Stimulated activated naive CD8-positive, alpha-beta T cell treated with anti-CD3 and anti-CD28 coated beads, Interleukin-15, Interleukin-2, amounts not matched to agents 100 U/mL and 50 U/mL, for 24 hours (primary cell): Measurements from ENCODE around the gene CES5A.
"Not testable (repeated sequence)": the region's sequence is repeated elsewhere in the genome, so short reads cannot be mapped to it uniquely, and the experiment has no call there.

Experiments used
- ATAC-seq: fragments of 150-1000 bp; cut with Tn5 transposase; one replicate; pipeline ENCODE4 v1.10.0; 2021
- DNase-seq: peaks from one replicate; pipeline ENCODE4 v3.0.0; 2021

CES5A gene, protein sequence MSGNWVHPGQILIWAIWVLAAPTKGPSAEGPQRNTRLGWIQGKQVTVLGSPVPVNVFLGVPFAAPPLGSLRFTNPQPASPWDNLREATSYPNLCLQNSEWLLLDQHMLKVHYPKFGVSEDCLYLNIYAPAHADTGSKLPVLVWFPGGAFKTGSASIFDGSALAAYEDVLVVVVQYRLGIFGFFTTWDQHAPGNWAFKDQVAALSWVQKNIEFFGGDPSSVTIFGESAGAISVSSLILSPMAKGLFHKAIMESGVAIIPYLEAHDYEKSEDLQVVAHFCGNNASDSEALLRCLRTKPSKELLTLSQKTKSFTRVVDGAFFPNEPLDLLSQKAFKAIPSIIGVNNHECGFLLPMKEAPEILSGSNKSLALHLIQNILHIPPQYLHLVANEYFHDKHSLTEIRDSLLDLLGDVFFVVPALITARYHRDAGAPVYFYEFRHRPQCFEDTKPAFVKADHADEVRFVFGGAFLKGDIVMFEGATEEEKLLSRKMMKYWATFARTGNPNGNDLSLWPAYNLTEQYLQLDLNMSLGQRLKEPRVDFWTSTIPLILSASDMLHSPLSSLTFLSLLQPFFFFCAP

DNA sequence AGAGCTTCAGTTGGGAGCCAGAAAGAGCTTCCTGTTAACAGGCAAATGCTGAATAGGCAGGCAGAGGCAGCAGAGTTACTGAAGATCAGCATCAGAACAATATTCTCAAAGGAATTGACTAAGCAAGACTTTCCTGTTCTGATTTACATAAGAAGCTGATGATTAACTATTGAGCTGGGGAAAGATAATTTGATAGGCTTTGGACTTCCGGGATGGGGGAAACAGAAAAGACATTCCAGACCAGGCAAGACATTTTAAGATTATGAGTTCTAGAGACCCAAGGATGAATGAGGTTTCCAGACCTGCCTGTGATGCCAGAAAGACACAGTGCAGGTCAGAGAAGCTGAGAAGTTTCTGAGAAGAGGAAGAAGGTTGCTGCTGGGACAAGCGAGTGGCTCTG is at the start of gene CES5A:
Gene CES5A, minus strand, starts transcription at position 101 of the 400 bp plus-strand sequence. CDS start 152 bp downstream, outside the sequence.
- ATAC-seq: no peak
- DNase-seq: no peak

DNA sequence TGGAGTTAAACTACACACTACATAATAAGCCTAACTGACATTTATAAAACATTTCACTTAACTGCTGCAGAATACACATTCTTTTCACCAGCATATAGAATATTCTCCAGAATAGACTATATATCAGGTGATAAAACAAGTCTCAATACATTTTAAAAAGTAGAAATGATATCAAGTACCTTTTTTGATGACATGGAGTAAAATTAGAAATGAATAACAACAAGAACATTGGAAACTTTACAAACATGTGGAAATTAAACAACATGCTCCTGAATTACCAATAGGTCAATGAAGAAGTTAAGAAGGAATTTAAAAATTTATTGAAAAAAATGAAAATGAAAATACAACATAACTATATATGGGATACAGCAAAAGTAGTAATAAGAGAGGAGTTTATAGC is 47.5 kb upstream of the CES5A start:
- ATAC-seq: no peak
- no peak for DNase-seq

DNA sequence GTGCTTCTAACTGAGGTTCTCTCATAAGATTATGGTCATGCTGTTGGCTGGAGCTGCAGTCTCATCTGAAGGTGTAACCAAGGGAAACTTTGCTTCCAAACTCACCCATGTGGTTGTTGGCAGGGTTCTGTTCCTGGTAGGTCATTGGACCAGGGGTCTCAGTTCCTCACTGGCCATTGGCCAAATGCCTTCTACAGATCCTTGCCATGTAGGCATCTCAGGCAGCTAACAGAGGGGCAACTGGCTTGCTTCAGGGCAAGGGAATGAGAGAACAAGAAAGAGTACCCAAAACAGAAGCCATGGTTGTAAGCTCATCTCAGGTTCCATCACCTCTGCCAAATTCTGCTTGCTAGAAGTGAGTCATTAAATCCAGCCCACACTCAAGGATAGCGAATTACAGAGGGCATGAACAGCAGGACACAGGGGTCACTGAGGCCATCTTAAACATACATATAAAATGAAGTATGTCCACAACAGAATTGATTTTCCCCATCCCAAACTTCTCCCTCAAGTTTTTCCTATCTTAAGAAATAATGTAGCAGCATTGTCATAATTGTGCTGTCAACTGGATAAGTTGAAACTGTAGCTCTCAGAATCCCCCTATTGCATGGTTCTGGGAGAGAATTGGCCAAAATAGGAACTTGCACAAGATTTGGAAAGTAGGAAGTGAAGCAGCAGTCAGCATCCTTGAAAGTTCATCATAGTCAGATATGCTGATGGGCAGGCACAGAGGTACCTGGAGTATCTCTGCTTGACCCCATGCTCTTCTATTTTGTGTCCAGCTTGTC is 42.4 kb upstream of the CES5A start:
- DNase-seq (no peak), ATAC-seq (no peak)

DNA sequence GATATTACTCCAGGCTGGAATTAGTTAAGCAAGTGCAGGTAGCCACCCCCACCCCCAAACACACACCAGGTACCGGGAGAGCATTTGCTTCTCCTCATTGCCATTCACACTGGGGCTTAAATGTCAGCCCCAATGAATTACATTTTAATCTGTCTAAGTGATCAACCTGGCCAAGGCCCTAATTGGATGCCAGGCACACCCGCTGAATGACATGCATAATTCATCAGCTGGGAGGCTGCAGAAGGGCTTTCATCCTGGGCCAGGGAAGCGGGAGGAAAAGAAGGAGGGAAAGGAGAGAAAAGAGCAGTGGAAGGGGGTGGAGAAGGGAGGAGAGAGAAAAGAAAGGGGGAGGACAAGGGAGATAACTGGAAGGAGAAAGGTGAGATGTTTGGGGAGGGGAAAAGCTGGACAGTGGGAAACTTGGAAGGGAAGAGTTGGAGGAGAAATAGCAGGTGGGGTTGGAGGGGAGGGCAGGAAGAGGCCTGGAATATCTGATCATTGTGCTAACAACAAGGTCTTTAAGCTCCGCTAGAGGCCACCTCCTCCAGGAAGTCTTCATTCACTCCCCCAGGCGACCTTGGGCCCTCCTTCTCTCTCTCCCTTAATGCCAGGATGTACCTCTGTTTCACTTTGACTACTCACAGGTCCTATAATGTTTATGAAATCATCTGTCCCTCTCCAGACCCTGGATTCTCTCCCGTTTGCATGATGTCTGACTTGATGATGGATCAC is 40.1 kb upstream of the CES5A start:
- DNase-seq (no peak), ATAC-seq (no peak)

DNA sequence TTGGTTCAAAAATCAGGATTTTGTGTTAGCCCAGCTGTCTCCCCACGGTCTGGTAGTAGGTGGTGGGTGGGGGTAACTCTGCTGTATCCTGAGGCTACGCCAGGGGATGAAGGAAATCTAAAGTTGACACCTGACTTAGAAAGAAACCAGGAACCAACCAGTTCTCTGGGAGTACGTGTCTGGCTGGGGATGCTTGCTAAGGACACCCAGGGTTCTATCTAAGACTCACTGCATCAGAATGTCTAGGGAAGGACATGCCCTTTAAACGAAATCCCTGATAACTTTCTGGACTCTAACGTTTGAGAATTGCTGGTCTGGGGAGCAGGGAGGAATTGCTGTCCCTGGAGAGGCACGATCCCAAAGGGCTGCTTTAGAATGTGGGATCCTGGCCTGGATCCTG is 39.2 kb upstream of the CES5A start:
- ATAC-seq: no peak
- DNase-seq: no peak

DNA sequence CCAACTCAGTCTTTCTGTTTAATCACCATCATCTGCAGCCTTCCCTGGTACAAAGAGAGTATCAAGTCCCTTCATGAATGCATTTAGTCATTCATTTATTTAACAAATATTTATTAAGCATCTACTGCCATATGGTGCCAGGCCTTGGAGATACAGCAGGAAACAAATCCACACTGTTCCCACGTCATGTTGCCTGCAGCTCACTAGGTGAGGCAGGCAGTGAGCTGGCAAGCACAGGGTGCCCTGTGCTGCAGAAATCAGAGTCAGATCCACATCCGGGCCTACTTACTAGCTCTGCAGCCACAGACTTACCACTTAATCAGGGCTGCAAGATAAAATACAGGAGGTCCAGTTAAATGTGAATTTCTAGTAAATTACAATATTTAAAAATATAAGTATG is 38.5 kb upstream of the CES5A start:
- DNase-seq (no peak), ATAC-seq (no peak)

DNA sequence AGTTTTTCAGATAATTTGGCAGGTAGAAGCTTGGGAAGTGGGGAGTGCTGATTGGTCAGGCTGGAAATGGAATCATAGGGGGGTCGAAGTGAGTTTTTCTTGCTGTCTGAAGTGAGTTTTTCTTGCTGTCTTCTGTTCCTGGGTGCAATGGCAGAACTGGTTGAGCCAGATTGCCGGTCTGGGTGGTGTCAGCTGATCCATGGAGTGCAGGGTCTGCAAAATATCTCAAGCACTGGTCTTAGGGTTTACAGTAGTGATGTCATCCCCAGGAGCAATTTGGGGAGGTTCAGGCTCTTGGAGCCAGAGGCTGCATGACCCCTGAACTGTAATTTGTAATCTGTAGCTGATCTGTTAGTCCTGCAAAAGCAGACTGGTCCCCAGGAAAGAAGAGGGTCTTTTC is 37.9 kb upstream of the CES5A start:
- DNase-seq, ATAC-seq: not testable (repeated sequence)

DNA sequence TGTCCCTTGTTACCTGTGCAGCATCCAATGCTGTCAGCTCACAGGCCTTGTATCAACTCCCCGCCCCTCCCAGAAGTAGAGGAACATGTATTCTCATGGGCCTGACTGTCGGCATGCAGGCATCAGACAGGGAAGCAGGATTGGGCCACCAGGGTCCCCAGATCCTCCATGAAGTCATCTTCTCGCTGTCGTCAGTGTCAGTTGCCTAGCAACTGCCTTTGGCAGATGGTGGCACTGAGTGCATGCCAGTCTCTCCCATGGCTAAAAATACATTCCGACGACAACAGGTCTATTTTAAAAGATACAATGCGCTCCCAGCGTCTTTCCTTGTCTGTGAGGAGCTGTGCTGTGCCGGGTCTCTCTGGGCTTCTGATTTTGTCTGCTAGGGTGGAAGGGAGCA is 36.8 kb upstream of the CES5A start:
- ATAC-seq: no peak
- no peak for DNase-seq

DNA sequence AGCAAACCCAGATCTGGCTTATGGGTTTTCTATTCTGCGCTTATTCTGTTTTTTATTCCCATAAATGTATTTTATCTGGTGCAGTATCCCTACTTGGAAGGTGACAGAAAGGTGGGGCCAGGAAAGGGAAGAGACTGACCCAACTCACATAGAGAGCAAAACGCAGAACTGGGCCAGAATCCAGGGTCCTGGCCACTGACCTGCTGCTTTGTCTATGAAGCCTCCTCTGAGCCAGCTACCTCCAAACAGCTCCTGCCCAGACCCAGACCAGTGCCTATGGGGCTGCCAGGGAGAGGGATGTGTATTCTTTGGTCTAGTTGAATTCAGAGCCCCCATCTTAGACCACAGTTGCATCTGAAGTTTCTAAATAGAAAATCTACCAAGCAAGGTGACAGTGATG is 36.4 kb upstream of the CES5A start:
- ATAC-seq: no peak
- DNase-seq: no peak

DNA sequence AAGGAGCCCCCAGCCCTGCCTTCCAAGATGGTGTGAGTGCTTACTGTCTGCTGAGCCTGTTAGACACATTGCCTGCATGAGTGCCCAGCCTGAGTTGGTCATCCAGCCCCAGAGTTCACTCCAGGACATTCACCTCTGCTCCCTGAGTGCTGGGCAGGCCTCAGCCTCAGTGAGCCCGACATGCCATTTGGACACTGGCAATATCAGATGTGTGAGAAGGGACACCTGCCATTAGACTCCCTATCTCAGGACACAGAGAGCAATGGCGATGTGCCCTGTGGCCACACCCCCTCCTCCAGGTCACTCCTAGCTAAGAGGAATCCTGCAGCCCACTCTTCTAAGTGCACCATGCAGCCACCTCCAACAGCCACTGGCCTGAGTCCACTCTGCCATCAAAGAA is 34.7 kb upstream of the CES5A start:
- DNase-seq (no peak), ATAC-seq (no peak)

DNA sequence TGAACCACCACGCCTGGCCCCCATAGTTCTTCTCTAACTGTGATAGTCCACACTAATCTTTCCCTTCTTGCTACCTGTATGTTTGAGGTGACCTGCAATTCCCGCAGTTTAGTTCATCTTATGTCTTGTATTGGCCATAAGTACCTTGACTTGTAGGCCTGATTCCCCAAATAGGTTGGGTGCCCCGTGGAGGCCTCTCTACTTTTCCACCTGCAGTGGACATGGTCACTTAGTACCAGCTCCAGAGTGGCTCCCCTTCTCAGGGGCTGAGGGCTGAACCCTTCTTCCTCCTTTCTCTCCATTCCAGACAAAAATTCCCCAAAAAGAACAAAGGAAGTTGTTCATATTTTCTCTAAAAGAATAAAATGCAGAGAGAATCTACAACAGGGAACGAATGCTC is 33.5 kb upstream of the CES5A start:
- DNase-seq (no peak), ATAC-seq (no peak)

DNA sequence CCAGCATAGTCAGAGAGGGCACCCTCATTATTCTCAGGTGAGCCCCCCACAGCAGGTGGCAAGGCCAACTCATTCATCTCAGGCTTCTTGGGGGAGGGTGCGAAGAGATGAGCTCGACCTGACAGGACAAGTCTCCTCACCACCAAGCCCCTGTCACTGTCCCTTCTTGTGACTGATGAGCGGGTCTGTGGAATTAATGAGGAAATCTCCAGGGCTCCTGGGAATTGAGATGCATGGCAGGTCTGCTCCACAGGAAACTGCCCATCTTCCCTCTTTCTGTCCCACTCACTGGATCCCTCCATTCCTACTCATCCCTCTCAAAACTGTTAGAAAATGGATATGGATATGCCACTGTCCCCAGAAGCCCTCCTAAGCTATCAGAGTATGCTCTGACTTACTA is 32.5 kb upstream of the CES5A start:
- ATAC-seq (no peak), DNase-seq (no peak)

DNA sequence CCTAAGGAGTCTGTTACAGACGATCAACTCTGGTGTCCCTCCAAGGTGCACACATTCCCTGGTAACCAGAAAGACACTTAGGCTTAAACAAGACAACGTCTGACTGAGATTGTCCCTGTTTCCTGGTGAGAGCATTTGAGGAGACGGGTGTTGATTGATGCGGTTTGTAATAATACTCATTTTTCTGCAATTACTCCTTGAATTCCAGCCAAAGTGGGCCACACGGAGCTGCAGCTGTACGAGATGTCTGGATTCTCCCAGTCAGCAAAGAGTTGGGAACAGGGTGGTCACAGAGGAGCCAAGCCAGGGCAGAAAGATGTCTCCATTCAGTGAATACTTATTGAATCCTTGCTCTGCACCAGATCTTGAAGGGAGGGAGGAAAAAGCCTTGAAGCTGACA is 30.9 kb upstream of the CES5A start:
- DNase-seq (no peak), ATAC-seq (no peak)

DNA sequence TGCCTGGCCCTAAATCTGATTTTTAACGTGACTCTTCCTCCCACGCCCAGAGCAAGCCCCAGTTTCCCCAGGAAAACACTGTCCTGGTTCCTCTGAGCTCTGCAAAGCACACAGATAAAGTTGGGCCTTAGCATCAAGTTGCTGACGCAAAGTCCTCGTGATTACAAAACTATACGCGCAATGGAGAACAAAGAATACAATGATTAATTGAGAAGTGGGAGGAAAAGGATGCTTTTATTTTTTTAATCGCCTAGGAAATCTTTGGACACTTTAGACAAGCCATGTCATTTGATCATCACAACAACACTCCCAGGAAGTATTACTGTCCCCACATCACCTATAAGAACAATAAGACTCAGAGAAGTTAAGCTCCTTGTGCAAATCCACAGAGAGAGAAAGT is 30.5 kb upstream of the CES5A start:
- DNase-seq (no peak), ATAC-seq (no peak)

DNA sequence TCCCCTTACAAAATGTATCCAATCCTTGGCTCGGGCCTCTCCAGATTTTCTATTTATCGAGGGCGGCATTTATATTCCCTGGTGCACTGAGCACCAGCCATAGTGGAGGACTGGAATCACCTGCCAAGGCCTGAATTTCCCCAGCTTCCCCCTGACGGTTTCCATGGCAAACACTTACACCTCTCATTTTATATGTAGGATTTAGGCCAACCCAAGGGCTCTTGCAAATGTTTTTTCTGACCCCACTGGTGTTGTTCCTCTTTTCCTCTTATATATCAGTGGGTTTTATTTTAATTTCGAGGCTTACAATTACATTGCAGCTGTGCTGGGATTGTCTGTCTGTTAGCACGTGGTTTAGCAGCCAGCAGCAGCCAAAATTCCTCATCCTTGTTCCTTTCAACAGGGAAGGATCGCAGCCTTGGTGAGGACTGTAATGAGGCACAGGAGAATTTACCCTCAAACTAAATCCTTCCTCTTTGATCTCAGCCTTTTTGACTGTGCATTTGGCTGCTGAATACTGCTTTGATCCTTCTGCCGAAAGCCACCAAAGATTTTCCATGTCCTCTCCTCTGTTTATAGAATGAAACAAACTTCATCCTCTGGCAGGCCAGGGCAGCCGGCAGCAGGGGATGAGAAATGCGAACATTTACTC is 26.5 kb upstream of the CES5A start:
- ATAC-seq: no peak
- no peak for DNase-seq

DNA sequence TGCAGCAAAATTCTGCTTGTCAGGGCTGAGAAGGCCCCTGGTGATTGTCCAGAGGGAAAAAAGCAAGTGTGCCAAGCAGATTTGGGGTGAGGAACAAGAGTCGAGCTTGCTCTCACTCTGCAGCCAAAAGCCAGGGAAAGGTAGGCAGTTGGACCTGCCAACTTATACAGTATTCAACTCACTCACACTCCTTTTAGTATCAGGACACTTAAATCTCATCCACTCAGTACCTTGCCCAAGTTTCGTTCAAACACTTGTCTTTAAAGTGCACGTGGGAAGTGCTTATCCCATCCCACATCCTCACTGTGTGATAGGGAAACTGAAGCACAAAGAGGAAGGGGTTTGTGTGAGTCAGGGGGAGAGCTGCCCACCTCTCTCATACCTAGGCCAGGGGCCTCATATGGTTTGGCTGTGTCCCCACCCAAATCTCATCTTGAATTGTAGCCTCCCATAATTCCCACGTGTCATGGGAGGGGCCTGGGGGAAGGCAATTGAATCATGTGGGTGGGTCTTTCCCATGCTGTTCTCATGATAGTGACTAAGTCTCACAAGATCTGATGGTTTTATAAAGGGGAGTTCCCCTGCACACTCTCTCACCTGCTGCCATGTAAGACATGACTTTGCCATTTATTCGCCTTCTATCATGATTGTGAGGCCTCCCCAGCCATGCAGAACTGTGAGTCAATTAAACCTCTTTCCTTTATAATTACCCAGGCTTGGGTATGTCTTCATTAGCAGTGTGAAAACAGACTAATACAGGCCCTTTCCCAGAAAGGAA is 25.6 kb upstream of the CES5A start:
- ATAC-seq (no peak), DNase-seq (no peak)

DNA sequence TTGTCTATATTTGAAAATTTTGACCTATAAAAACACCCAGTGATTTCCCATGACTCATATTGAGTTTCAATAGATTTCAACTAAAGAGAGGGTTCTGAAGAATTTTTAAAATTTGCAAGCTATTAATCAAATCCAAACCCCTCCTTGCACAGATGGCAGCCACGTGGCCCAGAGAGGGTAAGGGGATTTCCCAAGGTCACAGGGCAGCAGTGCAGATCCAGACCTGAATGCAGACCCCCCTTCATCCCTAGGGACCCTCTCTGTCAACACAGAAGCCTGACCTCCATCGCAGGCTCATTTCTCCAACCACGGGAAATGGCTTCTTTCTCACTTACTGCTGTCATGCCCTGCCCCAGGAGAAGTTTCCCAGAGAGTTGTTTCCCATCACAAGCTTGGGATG is 24.7 kb upstream of the CES5A start:
- no peak for ATAC-seq
- no peak for DNase-seq

DNA sequence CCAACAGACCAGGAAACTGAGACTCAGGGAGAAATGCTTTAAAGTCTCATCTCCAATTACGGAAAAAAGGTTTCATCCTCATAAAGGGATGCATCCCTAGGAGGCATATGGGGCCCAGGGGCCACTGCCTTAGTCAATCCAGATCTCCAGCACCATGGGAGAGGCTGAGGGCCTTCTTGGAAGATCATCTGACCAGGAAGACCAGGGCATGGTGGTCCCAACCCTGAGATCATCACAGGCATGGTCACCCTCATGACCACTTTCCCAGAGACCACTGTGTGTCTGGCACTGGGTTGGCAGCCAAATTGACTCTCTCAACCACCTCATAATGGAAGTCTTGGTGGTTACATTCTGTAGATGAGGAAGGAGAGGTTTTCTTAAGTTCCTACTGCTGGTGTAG is 23.4 kb upstream of the CES5A start:
- no peak for DNase-seq
- no peak for ATAC-seq

DNA sequence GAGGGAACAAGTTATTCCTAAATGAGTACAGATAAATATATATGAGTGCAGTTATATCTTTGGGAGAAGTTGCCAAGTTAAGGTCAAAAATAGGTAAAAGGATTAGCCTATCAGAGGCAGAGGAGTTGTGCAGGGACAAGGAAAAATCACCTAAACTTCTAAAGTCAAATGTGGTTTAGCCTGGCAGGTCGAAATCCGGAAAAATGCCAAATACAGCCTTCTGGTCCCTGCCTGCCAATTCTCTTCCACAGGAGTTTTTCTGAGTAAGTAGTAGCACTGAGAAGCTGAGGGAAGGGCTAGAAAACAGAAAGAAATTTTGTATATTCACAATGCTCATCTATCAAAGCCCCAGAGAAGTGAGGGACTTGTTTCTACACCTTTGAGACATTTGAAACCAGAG is 17.6 kb upstream of the CES5A start:
- no peak for DNase-seq
- ATAC-seq: no peak

DNA sequence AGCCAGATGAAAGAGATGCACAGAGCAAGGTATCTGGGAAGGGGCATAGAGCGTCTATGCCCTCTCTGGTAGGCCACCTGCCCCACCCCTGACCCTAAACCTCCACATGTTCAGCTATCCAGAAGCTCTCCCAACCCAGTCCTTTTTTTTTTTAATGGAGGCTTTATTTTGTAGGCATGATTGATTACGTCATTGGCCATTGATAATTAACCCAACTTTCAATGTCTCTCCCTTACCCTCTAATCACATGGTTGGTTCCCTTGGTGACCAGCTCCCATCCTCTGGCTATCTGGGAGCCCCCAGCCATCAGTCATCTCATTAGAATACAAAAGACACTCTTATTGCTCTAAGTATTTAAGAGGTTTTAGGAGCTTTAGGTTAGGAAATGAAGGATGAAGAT is 14.3 kb upstream of the CES5A start:
- ATAC-seq: no peak
- DNase-seq: no peak

DNA sequence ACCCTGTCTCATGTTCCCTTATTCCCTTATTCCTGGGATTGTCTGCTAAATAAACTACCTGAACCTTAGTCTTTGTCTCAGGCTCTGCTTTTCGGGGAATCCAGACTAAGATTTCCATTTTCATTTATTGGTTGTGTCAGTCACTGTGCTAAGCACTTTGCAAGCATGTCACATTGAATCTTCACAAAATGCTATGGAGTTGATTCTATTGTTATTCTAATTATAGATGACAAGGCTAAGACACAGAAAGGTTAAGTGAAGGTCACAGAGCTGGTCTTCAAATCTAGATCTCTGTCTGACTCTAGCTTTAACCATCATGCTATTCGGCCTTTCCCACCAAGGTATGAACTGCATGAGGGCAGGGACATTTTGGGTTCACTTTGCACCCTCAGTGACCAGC is 13.4 kb upstream of the CES5A start:
- DNase-seq (no peak), ATAC-seq (no peak)
